ENCODE data around the gene TSHZ3.

Gene TSHZ3

DNA sequence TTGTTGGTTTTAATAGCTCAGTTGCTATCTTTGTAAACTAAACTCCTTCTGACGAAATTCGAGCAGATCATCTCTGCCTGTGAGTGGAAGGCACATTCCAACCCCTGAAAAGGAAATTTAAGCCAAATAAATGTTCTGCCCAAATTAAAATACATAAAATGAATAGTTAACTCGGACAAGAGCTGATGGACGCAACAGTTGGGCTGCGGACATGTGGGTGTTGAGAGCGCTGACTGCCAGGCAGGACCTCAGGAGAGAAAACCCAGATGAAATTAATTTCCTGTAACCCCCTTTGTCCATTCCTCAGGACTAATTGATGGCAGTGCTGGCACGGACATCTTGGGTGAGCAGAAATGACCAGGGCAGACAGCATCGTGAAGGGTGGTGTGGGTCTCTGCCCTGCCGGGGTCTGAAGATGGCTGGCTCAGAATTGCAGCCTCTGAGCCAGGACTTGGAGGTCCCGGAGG lies 86.5 kb downstream of the TSHZ3 start:
- DNase-seq (ENCODE audit: low spot score) = no peak

DNA sequence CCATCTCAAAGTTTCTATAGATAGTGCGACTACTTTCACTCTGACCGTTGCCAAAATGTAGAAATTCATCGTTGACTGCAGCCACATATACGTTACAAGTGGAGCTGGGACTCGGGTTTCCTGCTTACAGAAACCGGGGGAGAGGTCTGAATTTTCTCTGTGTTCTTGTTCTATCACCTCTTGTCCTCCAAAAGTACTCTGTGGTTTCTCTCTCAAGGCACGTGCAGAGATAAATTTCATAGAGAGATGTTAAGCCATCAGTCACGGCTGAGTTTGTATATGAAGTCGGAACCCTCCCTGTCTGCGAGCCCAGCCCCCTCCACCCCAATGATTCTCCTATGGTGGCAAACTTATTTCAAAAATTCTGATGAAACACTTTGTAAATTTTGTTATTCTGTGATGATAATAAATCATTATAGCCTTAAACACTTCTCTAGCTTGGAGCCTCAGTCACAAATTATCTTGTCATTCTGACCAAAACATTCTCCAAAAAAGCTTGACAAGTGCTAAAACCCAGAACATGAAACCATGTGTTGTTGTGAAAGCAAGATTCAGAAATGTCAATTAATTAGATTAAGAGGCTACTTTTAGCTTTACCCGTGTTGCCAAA lies 87.5 kb downstream of the TSHZ3 start:
- no peak for DNase-seq (ENCODE audit: low spot score)

DNA sequence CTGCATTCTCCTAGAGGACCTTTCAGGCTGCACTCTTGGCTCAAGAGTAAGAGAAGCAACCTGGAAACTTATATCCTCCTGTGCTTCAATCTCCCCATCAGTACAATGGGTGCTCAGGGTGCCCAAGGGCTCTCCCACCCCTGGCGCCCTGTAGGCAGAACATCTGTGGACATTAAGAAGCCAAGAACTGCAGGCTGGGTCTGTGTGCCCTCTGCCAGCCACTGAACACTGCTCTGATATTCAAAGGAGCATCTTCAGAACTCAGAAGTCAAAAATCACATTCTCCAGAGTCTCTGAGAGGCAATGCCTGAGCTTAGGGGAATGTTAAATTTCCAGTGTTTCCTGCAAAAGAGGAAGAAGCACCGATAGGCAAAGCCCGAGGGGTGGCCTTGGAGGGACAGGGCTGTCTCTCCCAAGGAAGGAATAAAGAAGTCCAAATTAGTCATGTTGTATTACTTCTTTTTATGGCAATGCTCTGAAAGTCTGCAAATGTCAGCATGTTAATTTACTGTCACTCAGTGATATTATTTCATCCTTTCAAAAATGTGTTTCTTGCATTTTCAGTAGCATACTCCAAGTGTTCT lies 88.1 kb downstream of the TSHZ3 start:
- DNase-seq (ENCODE audit: low spot score) = no peak

DNA sequence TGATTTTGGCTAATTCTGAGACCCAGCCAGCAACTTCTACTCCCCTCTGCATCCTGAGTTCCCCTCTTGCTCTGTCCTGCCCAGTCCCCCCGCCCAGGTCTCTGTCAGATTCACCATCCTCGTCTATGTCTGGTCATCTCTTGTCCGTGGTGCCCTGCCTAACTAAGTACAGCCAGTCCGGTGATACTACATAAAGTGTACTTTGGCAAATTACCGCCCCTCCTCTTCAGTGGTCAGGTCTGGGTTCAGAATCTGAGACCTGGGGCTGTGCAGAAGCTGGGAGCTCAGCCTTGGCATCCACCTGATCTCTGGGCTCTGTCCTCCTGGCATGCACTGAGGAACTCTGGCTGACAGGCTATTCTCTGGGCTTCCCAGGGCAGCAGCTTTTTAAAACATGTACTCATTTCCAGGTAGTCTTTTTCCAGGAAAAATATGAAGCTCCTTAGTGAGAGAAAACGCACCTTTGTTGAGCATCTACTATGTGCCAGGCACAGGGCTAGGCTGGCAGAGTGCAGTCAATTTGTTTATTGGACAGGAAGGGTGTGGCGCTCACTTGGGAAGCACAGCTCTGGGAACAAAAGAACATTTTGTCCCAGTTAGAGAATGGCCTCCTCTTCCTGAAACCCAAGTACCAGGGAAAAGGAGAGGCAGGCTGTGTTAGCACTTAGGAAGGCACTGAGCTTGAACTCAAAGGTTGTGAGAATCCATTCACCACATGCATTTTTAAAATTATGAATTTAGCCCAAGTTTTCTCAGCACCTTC lies 88.9 kb downstream of the TSHZ3 start:
- DNase-seq (ENCODE audit: low spot score) = no peak

DNA sequence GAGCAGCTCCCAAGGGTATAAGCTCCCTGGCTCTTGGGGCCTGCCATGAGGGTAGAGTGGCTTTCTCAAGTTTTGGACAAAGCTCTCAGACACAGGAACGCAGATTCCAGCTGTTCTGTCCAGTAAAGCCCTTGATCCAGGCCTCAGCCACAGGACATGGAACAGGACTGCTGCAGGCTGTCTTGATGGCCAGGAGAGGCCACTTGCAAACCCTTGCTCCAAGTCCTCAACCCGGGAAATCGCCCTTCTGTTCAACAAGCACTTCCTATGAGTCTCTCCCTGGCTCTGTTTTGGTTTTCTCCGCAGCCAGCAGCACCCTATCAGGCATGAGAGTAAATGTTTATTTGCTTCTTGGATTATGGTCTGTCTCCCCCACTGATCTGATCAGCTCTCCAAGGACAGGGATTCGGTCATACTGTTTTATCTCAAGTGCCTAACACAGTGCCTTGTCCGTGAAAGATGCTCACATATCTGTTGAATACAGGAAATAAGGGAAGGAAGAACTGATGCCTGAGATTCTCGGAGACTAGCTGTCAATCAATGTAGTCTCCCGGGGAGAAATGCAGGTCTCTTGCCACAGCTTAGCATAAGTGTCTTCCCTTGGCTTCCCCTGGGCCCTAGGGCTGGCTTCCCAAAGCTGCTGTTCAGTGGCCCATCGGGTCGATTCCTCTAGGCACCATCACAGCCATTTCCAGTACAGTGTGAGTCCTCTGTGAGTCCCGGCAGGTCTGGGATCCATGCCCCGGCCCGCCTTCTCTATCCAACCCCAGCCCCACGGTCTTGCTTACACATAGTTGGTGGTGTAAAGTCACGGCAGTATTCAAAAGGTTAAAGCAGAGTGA lies 90.8 kb downstream of the TSHZ3 start:
- DNase-seq (ENCODE audit: low spot score) = no peak

DNA sequence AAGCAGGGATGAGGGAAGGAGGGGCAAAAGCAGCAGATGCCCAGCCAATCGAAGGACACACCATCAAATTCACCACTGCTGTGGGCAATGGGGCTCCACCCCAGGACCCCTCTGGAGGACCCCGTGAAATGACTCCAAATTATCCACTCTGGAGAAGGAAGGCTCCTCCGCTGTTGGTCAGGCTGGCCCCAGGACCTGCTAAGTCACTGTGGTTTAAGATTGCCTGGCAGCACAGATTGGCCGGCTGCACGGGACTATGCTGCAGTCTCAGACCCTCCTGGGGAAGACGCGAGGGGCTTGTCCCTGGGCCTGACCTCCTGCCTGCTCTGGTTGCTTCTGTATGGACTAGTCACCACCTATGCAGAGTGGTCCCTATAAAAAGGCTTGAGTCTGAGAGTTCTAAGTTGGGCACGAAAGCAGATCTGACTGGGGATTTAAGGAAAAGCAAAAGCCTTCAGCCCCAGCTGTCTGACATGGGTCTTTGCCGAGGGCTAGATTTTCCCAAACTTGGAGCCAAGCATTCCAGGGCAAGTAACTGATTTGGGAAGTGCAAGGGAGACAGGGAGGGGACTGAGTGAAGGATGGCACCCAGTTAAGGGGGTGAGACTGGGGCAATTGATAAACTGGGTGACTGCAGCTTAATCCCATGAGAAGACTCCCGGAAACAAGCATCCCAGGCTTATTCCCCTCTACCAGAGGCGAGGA lies 91.7 kb downstream of the TSHZ3 start:
- no peak for DNase-seq (ENCODE audit: low spot score)

DNA sequence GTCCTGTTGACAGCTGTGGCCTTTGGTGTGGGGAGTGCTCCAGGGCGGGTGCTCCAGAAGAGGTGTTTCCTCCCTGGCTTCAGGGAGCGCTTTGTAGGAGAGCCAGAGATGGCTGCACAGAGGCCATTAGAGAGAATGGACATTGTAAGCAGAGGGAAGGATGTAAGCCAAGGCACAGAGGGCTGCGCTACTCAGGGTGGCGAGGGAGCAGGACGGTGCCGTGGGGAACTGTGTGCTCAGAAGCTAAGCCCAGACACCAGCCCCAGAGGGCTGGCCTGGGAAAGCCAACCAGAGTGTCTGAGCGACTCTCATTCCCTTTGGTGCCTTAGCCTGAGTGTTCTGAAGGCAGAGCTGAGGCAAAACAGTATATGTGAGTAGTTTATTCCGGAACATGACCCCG lies 92.2 kb downstream of the TSHZ3 start:
- DNase-seq (ENCODE audit: low spot score) = no peak

DNA sequence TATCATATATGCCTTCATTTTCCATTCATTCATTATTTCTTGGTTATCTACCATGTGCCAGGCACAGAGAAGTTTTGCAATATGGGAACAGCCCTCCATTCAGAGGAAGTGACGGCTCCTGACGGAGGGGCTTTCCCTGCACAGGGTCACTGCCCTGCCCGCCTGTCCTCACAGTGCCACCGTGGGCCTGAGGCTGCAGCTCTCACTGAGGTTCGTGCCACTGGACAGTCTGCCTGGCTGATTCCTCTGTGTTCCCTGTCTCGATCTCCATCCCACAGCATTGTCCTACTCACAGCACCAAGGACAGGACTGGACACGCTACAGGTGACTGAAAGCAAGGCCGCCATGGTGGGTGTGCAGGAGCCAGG lies 92.7 kb downstream of the TSHZ3 start:
- DNase-seq (ENCODE audit: low spot score) = no peak

DNA sequence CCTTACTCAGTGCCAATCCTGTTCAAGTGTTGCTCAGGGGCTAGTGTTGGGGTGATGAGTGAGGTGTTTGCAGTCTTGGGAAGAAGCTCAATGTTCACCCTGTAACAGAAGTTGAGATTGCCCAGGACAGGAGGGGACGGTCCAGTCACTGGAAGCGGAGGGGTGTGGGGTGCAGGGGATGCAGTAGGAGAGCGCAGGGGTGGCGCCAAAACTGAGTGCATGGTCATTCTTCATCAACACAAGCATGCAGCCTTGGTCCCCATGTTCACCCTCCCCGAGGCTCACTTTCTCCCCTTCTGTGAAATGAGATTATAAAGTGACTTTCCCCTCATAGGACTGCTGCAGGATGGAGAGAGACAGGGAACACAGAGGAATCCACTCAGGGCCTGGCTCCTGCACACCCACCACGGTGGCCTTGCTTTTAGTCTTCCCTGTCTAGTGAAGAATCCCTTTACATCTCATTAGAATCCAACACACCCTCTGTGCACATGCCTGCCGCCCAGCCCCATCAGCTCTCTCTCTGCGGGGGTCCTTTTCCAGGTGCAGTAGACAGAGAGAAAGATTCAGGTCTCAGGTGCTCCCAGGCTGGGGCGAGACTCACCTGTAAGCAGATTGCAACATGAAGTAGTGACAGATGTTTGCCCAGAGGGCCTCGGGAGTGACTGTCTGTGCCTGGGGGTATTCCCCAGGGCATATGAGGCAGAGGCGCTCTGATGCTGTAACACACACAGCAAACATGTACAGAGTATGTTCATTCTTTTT lies 93.2 kb downstream of the TSHZ3 start:
- no peak for DNase-seq (ENCODE audit: low spot score)

DNA sequence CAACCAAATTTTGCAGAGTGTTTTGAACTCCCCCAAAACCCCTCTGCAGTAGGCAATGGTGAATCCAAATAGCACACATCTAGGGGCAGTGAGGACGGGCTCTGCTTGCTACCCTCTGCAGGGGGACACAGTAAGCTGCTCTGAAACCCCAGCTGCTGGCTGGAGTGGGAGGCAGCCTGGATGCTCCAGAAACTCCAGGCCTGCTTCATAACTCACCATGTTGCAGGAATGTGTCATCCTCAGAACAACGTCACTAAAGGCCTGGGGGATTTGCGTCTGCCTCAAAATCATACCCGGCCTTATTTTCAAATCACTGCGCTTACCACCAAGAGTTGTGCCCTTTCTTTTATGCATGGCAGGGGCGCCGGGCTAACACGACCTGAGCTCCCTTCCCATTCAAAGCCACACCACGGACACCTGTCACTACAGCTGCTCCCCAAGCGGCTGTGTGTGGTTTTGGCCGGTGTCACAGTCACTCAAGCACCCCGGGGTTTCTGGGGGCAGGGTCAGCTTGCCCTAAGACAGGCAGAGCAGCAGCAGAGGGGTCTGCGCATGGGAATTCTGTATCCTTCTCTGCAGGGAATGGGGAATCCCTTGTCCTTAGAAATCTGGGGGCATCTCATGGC lies 93.9 kb downstream of the TSHZ3 start:
- DNase-seq (ENCODE audit: low spot score) = no peak

DNA sequence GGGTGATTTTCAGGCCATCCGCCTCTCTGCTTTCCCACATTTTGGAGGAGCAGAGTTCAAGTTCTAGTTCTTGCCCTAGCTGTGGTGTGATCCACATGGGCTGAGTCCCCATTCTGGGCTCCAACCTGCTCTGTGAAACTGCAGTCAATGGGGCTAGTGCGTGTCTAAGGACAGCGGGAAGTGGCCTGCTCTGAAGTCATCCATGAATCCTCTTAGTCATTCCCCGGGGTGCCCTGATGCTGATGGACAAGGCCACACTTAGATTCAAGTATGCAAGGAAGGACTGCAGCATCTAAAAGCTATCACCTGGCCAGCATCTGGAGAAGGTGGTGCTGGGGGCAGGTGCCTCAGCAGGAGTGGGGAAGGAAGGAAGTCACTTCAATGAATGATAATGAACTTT lies 94.6 kb downstream of the TSHZ3 start:
- no peak for DNase-seq (ENCODE audit: low spot score)

DNA sequence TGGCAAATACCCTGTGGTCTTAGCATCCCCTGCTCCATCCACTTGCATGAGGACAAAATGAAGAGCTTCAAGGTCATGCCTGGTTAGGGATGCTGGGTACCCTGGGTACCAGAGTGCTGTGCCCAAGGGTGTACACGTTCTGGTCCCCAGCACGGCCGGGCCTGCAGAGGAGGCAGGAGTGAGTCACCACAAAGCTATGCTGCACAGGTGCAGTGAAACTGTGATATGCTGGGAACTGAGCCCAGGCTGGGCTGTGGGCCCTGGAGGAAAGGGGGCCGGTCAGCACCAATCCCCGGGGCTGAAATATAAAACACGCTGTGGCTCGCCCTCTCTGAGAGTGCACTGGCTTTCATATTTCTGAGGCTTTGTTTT lies 95.1 kb downstream of the TSHZ3 start:
- no peak for DNase-seq (ENCODE audit: low spot score)

DNA sequence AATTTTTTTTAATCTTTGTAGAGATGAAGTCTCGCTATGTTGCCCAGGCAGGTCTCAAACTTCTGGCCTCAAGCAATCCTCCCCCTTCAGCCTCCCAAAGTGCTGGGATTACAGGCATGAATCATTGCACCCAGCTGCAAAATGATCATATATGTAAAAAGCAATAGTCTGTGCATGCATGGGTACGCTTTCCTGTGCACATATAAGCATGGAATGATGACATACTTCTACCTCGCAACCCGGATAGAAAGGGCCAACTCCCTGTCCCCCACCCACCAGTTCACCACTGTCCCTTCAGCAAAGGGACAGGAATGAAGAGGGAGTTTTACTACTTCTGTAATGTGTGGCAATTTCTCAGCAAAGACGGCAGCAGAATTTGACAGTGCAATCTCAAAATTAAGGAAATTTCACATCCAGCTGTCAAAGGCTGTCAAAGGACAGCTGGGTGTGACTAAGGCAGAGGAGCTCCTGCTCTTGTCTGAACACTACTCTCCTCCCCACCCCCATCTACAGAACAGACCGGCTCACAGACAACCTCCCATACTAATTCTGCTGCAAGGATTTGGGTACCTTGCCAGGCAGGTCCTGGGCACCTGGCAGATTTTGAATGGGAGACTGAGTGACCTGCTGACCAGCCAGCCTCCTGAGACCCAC lies 95.6 kb downstream of the TSHZ3 start:
- DNase-seq (ENCODE audit: low spot score) = no peak

DNA sequence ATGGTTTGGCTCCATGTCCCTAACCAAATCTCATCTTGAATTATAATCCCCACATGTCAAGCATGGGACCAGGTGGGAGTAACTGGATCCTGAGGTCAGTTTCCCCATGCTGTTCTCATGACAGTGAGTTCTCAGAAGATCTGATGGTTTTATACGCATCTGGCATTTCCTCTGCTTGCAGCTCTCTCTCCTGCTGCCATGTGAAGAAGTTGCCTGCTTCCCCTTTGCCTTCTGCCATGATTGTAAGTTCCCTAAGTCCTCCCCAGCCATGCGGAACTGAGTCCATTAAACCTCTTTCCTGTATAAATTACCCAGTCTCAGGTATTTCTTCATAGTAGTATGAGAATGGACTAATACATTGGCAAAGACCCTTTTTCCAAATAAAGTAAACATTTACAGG lies 96.8 kb downstream of the TSHZ3 start:
- no peak for DNase-seq (ENCODE audit: low spot score)

DNA sequence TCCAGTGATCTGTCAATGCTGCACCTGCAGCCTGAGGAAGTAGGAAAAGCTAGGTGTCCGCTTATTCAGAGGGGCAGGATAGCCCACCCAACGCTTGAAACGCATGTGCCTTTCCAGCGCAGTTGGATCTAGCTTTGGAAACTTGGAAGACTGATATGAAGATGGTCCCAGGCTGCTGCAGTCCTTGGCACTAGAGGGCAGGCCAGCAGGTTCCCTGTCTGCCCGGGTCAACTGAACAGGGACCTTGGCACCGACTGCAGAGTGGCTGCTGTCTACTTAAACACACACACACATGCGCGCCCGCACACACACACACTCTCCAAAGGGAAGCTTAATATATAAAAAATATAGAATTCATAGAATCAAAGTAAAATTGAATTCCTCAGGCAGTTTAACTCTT lies 100.0 kb downstream of the TSHZ3 start:
- peak; percentile 16 for DNase-seq (ENCODE audit: low spot score)

DNA sequence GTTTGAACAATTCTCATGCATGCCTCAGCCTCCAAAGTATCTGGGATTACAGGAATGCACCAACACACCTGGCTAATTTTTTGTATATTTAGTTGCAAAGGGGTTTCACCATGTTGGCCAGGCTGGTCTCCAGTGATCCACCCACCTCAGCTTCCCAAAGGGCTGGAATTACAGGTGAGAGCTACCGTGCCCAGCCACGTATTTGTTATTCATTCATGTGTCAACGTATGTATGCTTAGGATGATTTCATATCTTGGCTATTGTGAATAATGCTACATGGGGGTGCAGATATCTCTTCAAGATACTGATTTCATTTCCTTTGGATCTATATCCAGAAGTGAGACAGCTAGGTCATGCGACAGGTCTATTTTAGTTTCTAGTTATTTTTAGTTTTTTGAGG lies 113.4 kb downstream of the TSHZ3 start:
- DNase-seq (ENCODE audit: low spot score) = no peak

DNA sequence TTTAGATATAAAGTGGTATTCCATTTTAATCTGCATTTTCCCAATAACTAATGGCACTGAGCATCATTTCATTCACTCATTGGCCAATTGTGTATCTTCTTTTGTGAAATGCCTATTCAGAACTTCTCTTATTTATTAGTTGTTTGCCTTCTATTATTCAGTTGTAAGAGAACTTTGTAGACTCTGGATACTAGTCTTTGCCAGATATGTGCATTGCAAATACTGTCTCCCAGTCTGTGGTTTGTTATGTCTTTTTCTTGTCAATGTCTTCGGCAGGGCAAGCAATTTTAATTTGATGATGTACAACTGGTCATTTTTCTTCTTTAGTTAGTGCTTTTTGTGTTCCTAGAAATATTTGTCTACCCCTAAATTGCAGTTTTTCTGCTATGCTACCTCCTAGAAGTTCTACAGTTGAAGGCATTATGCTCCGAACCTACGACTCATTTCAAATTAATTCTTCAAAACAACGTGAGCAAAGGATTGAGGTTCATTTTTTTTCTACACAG lies 115.9 kb downstream of the TSHZ3 start:
- no peak for DNase-seq (ENCODE audit: low spot score)

DNA sequence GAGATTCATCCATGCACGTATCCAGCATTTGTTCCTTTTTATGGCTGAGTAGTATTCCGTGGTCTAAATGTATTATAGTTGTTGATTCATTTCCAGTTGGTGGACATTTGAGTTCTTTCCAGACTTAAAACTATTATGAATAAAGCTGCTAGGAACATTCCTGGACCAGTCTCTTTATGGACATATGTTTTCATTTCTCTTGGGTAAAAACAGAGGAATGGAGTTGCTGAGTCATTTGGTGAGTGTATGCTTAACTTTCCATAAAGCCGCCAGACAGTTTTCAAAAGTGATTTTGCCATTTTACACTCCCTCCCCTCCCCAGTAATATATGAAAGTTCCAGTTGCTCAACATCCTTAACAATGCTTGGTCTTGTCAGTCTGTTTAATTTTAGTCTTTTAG lies 116.4 kb downstream of the TSHZ3 start:
- DNase-seq (ENCODE audit: low spot score) = peak; percentile 69

DNA sequence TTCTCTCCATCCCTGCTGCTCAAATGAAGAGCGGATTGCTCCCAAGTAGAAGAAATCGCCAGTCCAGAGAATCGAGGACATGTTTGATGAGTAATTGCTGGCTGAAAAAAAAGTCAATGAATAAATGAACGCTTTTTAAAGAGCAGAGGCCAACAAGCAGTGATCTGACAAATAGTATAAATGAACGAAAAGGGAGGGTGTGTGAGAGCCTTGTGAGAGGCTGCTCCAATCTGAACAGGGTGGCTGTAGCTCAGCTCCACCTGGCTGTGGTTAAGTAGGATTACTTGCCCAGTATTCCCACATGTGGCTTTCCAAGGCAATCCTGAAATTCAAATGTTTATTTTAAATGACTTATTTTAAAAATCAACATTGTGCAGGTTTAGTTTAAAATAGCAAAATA lies 117.1 kb downstream of the TSHZ3 start:
- no peak for DNase-seq (ENCODE audit: low spot score)

DNA sequence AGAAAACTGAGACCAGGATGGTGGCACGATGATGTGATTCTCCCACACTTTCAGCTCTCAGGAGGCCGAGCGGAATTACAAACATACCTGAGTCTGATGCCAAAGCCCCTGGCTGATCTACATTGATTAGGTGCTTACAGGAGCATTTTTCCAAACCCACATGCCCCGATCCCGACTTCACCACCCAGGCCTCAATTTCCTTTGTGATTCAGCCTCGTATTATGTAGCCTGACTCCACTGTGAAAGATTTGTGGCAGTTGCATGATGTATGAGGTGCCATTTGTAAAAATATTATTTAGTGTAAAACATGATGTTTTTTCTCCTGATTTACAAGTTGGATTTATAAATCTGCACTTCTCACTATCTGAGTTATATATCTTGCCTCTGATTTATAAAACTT lies 118.0 kb downstream of the TSHZ3 start:
- DNase-seq (ENCODE audit: low spot score) = no peak
